HepG2 (cell line): ENCODE measurements around the gene MSI2. TPM values are rescaled to one million over a fixed set of nuclear protein-coding genes. Genes with fewer than 3 reads are reported as not detected.

ENCODE experiments used
- ELF3 ChIP-seq: IDR thresholded peaks from 2 replicates; pipeline ENCODE4 v1.6.1; 2016; ENCODE audit warnings: missing genetic modification reagents, missing compliant biosample characterization
- HDAC2 ChIP-seq: sonication (generic); formaldehyde crosslinking; IDR thresholded peaks from 2 replicates; pipeline ENCODE4 v1.4.0; 2020; ENCODE audit warnings: missing genetic modification reagents
- HOXA3 ChIP-seq: sonication (generic); formaldehyde crosslinking; IDR thresholded peaks from 2 replicates; pipeline ENCODE4 v1.5.0; 2020; ENCODE audit warnings: missing genetic modification reagents
- KDM5B ChIP-seq: sonication (generic); formaldehyde crosslinking; IDR thresholded peaks from 2 replicates; pipeline ENCODE4 v1.4.0; 2020; ENCODE audit warnings: missing genetic modification reagents, mild to moderate bottlenecking, borderline replicate concordance
- RFX1 ChIP-seq: fragments of 450-650 bp; IDR thresholded peaks from 2 replicates; pipeline ENCODE4 v1.6.1; 2017
- ZBTB7A ChIP-seq: sonication (generic); formaldehyde crosslinking; IDR thresholded peaks from 2 replicates; pipeline ENCODE4 v1.8.0; 2022; ENCODE audit warnings: mild to moderate bottlenecking, missing genetic modification reagents
- ZFAT ChIP-seq: sonication (generic); formaldehyde crosslinking; conservative IDR thresholded peaks from 2 replicates; pipeline ENCODE4 v1.8.1; 2023; ENCODE audit warnings: missing genetic modification reagents, inconsistent platforms
- ZNF234 ChIP-seq: sonication (generic); formaldehyde crosslinking; conservative IDR thresholded peaks from 2 replicates; pipeline ENCODE4 v1.5.1; 2020; ENCODE audit warnings: mild to moderate bottlenecking, missing genetic modification reagents
- ZNF354B ChIP-seq: sonication (generic); formaldehyde crosslinking; IDR thresholded peaks from 2 replicates; pipeline ENCODE4 v1.8.0; 2022; ENCODE audit warnings: mild to moderate bottlenecking, missing genetic modification reagents
- ZNF589 ChIP-seq: sonication (generic); formaldehyde crosslinking; conservative IDR thresholded peaks from 2 replicates; pipeline ENCODE4 v1.8.0; 2022; ENCODE audit warnings: mild to moderate bottlenecking, moderate library complexity, missing genetic modification reagents
- ZNF598 ChIP-seq: sonication (generic); formaldehyde crosslinking; IDR thresholded peaks from 2 replicates; pipeline ENCODE4 v1.5.1; 2020; ENCODE audit warnings: mild to moderate bottlenecking, missing genetic modification reagents, borderline replicate concordance
- ZNF660 ChIP-seq: sonication (generic); formaldehyde crosslinking; IDR thresholded peaks from 2 replicates; pipeline ENCODE4 v1.5.1; 2020; ENCODE audit warnings: mild to moderate bottlenecking, low read depth, missing genetic modification reagents, borderline replicate concordance
- ZNF670 ChIP-seq: sonication (generic); formaldehyde crosslinking; IDR thresholded peaks from 2 replicates; pipeline ENCODE4 v1.8.0; 2022; ENCODE audit warnings: mild to moderate bottlenecking, missing genetic modification reagents, borderline replicate concordance
- polyA plus RNA-seq, 8 experiments: library from polyadenylated mRNA; depleted of rRNA in 3 of 8; stranded (reverse) in 7 of 8; unstranded in 1 of 8; fragments of >200 nt; fragmentation: Illumina TruSeq in 4 of 8; extraction: Trizol in 4 of 8; gene quantifications; 2 replicates each; pipeline versions ENCODE4 v1.2.1 to v1.2.3, GENCODE V29; 2011 to 2016; ENCODE audit warnings: low read depth in 4 of 8, missing spikeins in 1 of 8, mixed read lengths in 1 of 8; ENCODE audit not compliant: insufficient read depth in 1 of 8
- total RNA-seq, 5 experiments: library from RNA; depleted of rRNA; stranded (reverse); fragments of >200 nt; fragmentation: Illumina TruSeq; extraction: Trizol; gene quantifications; 2 replicates each; pipeline ENCODE4 v1.2.3, GENCODE V29; 2016; ENCODE audit warnings: low read depth in 1 of 5
- TF ChIP-seq, protein P1 (sequence below): IDR thresholded peaks from 2 replicates; pipeline ENCODE4 v1.6.1; 2016; ENCODE audit warnings: missing genetic modification reagents, missing compliant biosample characterization
- TF ChIP-seq, protein P2 (sequence below): sonication (generic); formaldehyde crosslinking; IDR thresholded peaks from 2 replicates; pipeline ENCODE4 v1.8.0; 2022; ENCODE audit warnings: mild to moderate bottlenecking, missing genetic modification reagents, borderline replicate concordance
- TF ChIP-seq, protein P3 (sequence below): sonication (generic); formaldehyde crosslinking; conservative IDR thresholded peaks from 2 replicates; pipeline ENCODE4 v1.4.0; 2020; ENCODE audit warnings: mild to moderate bottlenecking, missing genetic modification reagents, moderate library complexity
- TF ChIP-seq, protein P4 (sequence below): sonication (generic); formaldehyde crosslinking; IDR thresholded peaks from 2 replicates; pipeline ENCODE4 v1.5.1; 2020; ENCODE audit warnings: mild to moderate bottlenecking, missing genetic modification reagents

MSI2 gene
- total and polyA plus RNA-seq, 2 of the 13 experiments (the other 11 are each of a cell fraction or from before 2014, with no cell fraction given) = 77.5 to 78.4 TPM

DNA sequence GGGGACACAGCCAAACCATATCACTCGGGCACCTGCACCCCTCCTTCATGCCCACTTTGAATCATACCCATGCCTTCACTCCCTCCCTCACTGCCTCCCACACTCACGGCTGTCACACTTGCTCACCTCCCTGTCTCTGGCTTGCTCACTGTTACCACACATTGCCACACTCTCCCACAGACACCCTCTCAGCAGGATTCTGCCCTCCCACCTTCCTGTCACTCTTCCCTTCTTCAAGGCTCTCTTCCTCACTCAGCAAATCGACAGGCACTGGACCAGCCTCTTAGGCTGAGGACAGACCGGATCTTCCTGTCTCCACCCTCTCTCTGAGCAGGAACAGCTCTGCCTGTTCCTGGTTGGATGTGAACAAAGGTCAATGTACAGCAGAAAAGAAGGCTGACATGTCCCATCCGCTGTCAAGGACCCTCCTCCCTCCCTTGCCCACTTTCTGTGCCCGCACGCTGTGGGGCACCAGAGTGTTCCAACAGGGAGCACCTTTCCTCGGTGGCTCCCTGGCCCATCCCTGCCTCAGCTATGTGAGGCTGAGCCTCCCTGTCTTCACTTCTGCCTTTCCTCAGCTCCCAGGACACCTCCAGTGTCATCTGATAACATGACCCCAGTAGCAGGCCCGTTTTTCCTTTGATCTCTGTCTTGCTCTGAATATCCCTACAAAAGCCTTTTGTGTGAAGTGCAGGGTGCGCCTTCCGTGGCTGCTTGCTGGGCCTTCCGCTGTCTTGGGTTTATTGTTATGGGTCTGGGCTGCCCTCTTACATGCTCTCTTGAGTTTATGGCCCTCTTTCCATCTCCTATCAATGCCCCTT is 441.8 kb downstream of the MSI2 start (continued):
- TF ChIP-seq ZFAT (CRISPR knock-in tag) (no peak), ZNF670 (CRISPR knock-in tag) (no peak), HOXA3 (CRISPR knock-in tag) (peak; percentile 61), ZNF598 (CRISPR knock-in tag) (no peak), KDM5B (CRISPR knock-in tag) (peak; percentile 29; the same call in 1 of the 2 replicates), ZNF660 (CRISPR knock-in tag) (no peak), ZBTB7A (CRISPR knock-in tag) (no peak), ZNF354B (CRISPR knock-in tag) (no peak), HDAC2 (CRISPR knock-in tag) (peak; percentile 79), ZNF589 (CRISPR knock-in tag) (no peak), ZNF234 (CRISPR knock-in tag) (no peak), ELF3 (CRISPR knock-in tag) (peak; percentile 79; the same call in 1 of the 2 replicates), RFX1 (no peak)
- TF ChIP-seq, protein P1, sequence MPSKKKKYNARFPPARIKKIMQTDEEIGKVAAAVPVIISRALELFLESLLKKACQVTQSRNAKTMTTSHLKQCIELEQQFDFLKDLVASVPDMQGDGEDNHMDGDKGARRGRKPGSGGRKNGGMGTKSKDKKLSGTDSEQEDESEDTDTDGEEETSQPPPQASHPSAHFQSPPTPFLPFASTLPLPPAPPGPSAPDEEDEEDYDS (CRISPR knock-in tag) = no peak
- TF ChIP-seq, protein P2, sequence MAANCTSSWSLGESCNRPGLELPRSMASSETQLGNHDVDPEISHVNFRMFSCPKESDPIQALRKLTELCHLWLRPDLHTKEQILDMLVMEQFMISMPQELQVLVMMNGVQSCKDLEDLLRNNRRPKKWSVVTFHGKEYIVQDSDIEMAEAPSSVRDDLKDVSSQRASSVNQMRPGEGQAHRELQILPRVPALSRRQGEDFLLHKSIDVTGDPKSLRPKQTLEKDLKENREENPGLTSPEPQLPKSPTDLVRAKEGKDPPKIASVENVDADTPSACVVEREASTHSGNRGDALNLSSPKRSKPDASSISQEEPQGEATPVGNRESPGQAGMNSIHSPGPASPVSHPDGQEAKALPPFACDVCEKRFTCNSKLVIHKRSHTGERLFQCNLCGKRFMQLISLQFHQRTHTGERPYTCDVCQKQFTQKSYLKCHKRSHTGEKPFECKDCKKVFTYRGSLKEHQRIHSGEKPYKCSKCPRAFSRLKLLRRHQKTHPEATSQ (CRISPR knock-in tag) = peak; percentile 21; the same call in 1 of the 2 replicates
- TF ChIP-seq, protein P3, sequence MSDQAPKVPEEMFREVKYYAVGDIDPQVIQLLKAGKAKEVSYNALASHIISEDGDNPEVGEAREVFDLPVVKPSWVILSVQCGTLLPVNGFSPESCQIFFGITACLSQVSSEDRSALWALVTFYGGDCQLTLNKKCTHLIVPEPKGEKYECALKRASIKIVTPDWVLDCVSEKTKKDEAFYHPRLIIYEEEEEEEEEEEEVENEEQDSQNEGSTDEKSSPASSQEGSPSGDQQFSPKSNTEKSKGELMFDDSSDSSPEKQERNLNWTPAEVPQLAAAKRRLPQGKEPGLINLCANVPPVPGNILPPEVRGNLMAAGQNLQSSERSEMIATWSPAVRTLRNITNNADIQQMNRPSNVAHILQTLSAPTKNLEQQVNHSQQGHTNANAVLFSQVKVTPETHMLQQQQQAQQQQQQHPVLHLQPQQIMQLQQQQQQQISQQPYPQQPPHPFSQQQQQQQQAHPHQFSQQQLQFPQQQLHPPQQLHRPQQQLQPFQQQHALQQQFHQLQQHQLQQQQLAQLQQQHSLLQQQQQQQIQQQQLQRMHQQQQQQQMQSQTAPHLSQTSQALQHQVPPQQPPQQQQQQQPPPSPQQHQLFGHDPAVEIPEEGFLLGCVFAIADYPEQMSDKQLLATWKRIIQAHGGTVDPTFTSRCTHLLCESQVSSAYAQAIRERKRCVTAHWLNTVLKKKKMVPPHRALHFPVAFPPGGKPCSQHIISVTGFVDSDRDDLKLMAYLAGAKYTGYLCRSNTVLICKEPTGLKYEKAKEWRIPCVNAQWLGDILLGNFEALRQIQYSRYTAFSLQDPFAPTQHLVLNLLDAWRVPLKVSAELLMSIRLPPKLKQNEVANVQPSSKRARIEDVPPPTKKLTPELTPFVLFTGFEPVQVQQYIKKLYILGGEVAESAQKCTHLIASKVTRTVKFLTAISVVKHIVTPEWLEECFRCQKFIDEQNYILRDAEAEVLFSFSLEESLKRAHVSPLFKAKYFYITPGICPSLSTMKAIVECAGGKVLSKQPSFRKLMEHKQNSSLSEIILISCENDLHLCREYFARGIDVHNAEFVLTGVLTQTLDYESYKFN = peak; percentile 70
- TF ChIP-seq, protein P4, sequence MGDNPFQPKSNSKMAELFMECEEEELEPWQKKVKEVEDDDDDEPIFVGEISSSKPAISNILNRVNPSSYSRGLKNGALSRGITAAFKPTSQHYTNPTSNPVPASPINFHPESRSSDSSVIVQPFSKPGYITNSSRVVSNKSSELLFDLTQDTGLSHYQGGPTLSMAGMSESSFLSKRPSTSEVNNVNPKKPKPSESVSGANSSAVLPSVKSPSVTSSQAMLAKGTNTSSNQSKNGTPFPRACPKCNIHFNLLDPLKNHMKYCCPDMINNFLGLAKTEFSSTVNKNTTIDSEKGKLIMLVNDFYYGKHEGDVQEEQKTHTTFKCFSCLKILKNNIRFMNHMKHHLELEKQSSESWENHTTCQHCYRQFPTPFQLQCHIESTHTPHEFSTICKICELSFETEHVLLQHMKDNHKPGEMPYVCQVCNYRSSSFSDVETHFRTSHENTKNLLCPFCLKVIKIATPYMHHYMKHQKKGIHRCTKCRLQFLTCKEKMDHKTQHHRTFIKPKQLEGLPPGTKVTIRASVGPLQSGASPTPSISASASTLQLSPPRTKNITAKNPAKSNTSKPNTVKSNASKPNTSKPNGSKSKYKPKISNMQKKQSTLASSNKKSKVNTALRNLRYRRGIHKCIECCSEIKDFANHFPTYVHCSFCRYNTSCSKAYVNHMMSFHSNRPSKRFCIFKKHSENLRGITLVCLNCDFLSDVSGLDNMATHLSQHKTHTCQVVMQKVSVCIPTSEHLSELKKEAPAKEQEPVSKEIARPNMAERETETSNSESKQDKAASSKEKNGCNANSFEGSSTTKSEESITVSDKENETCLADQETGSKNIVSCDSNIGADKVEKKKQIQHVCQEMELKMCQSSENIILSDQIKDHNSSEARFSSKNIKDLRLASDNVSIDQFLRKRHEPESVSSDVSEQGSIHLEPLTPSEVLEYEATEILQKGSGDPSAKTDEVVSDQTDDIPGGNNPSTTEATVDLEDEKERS (CRISPR knock-in tag) = no peak; the same call in 1 of the 2 replicates
